HepG2 (cell line): Measurements from ENCODE around the gene GYS1. TPM values are rescaled to one million over a fixed set of nuclear protein-coding genes. Genes with fewer than 3 reads are reported as not detected.

Experiments used
- ATF7-NPFF ChIP-seq: sonication (generic); formaldehyde crosslinking; IDR thresholded peaks from 2 replicates; pipeline ENCODE4 v1.8.1; 2023; ENCODE audit warnings: mild to moderate bottlenecking, low read depth, missing genetic modification reagents, moderate library complexity
- ELF1 ChIP-seq: sonication (generic); formaldehyde crosslinking; IDR thresholded peaks from 2 replicates; pipeline ENCODE4 v1.4.0; 2020; ENCODE audit warnings: missing genetic modification reagents
- ELF3 ChIP-seq: IDR thresholded peaks from 2 replicates; pipeline ENCODE4 v1.6.1; 2016; ENCODE audit warnings: missing genetic modification reagents, missing compliant biosample characterization
- GLI4 ChIP-seq: sonication (generic); formaldehyde crosslinking; IDR thresholded peaks from 2 replicates; pipeline ENCODE4 v1.5.1; 2020; ENCODE audit warnings: missing genetic modification reagents, mild to moderate bottlenecking, moderate library complexity, borderline replicate concordance
- HNRNPLL ChIP-seq: fragments of 200-400 bp; formaldehyde crosslinking; IDR thresholded peaks from 2 replicates; pipeline ENCODE4 v1.6.1; 2017; ENCODE audit warnings: mild to moderate bottlenecking, low read depth, low read length; ENCODE audit not compliant: poor library complexity, severe bottlenecking
- JDP2 ChIP-seq: sonication (generic); formaldehyde crosslinking; IDR thresholded peaks from 2 replicates; pipeline ENCODE4 v1.8.1; 2022; ENCODE audit warnings: missing genetic modification reagents, borderline replicate concordance
- KMT2A ChIP-seq: sonication (generic); formaldehyde crosslinking; IDR thresholded peaks from 2 replicates; pipeline ENCODE4 v1.4.0; 2020; ENCODE audit warnings: missing genetic modification reagents
- MAFK ChIP-seq, 2 experiments: IDR thresholded peaks in 1 of 2; conservative IDR thresholded peaks in 1 of 2; 2 replicates each; pipeline ENCODE4 v1.6.1; 2011; ENCODE audit warnings: improper control_type of control experiment in 2 of 2, low read length in 2 of 2
- PHF5A ChIP-seq: IDR thresholded peaks from one replicate; pipeline ENCODE4 v1.6.1; 2018; ENCODE audit warnings: low read depth, missing genetic modification reagents; ENCODE audit not compliant: unreplicated experiment
- POLR2AphosphoS5 ChIP-seq: IDR thresholded peaks from 2 replicates; pipeline ENCODE4 v1.6.1; 2012; ENCODE audit warnings: low read depth, low read length
- RELA ChIP-seq: sonication (generic); formaldehyde crosslinking; IDR thresholded peaks from 2 replicates; pipeline ENCODE4 v1.4.0; 2020; ENCODE audit warnings: missing genetic modification reagents
- ZFP62 ChIP-seq: sonication (generic); formaldehyde crosslinking; IDR thresholded peaks from 2 replicates; pipeline ENCODE4 v1.4.0; 2020; ENCODE audit warnings: missing genetic modification reagents
- ZFY ChIP-seq: sonication (generic); formaldehyde crosslinking; IDR thresholded peaks from 2 replicates; pipeline ENCODE4 v1.4.0; 2020; ENCODE audit warnings: missing genetic modification reagents
- ZNF138 ChIP-seq: sonication (generic); formaldehyde crosslinking; IDR thresholded peaks from 2 replicates; pipeline ENCODE4 v1.5.0; 2020; ENCODE audit warnings: mild to moderate bottlenecking, low read depth, missing genetic modification reagents
- ZNF558 ChIP-seq: sonication (generic); formaldehyde crosslinking; IDR thresholded peaks from 2 replicates; pipeline ENCODE4 v1.9.0; 2022; ENCODE audit warnings: mild to moderate bottlenecking, missing genetic modification reagents, borderline replicate concordance
- ZNF7 ChIP-seq: IDR thresholded peaks from 2 replicates; pipeline ENCODE4 v1.6.1; 2016; ENCODE audit warnings: missing biosample characterization, missing genetic modification reagents
- ZNF781 ChIP-seq: sonication (generic); formaldehyde crosslinking; IDR thresholded peaks from 2 replicates; pipeline ENCODE4 v1.5.1; 2020; ENCODE audit warnings: borderline replicate concordance, mild to moderate bottlenecking, missing genetic modification reagents; ENCODE audit errors: not compliant biosample characterization
- polyA plus RNA-seq, 8 experiments: library from polyadenylated mRNA; depleted of rRNA in 3 of 8; stranded (reverse) in 7 of 8; unstranded in 1 of 8; fragments of >200 nt; fragmentation: Illumina TruSeq in 4 of 8; extraction: Trizol in 4 of 8; gene quantifications; 2 replicates each; pipeline versions ENCODE4 v1.2.1 to v1.2.3, GENCODE V29; 2011 to 2016; ENCODE audit warnings: low read depth in 4 of 8, missing spikeins in 1 of 8, mixed read lengths in 1 of 8; ENCODE audit not compliant: insufficient read depth in 1 of 8
- total RNA-seq, 5 experiments: library from RNA; depleted of rRNA; stranded (reverse); fragments of >200 nt; fragmentation: Illumina TruSeq; extraction: Trizol; gene quantifications; 2 replicates each; pipeline ENCODE4 v1.2.3, GENCODE V29; 2016; ENCODE audit warnings: low read depth in 1 of 5
- TF ChIP-seq, protein P1 (sequence below): IDR thresholded peaks from 2 replicates; pipeline ENCODE4 v1.4.0; 2020; ENCODE audit warnings: mild to moderate bottlenecking, missing genetic modification reagents
- TF ChIP-seq, protein P2 (sequence below): sonication (generic); formaldehyde crosslinking; IDR thresholded peaks from 2 replicates; pipeline ENCODE4 v1.5.1; 2020; ENCODE audit warnings: missing genetic modification reagents, mild to moderate bottlenecking, borderline replicate concordance
- TF ChIP-seq, protein P3 (sequence below): sonication (generic); formaldehyde crosslinking; IDR thresholded peaks from 2 replicates; pipeline ENCODE4 v1.4.0; 2020; ENCODE audit warnings: low read depth, mild to moderate bottlenecking, missing genetic modification reagents
- TF ChIP-seq, protein P4 (sequence below): sonication (generic); formaldehyde crosslinking; IDR thresholded peaks from 2 replicates; pipeline ENCODE4 v1.5.0; 2020; ENCODE audit warnings: mild to moderate bottlenecking, missing genetic modification reagents

The GYS1 gene
- total and polyA plus RNA-seq, 2 of the 13 experiments (the other 11 are each of a cell fraction or from before 2014, with no cell fraction given), result 18.4 to 42.1 TPM

DNA sequence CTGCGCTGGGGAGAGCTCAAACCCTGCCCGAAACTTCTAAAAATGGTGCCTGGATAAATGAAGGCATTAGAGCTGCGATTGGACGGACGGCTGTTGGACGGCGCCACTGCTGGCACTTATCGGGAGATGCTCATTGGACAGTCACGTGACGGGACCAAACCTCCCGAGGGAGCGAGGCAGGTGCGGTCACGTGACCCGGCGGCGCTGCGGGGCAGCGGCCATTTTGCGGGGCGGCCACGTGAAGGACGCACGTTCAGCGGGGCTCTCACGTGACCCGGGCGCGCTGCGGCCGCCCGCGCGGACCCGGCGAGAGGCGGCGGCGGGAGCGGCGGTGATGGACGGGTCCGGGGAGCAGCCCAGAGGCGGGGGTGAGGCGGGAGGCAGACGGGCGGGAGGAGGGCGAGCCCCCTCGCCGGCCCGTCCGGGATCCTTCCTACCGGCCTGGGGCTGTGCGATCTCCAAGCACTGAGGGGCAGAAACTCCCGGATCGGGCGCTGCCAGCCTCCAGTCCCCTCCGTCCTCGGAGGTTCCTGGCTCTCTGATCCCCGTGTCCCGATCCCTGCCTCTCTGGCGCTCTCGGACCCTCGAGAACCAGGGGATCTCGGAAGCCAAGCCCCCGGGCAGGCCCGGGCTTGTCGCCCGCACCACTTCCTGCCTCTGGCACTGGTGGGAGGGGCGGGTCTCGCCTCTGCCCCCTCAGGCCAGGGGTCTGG lies 38.4 kb downstream of the GYS1 start, which contains the start of gene BAX (continued):
- TF ChIP-seq, protein P1, sequence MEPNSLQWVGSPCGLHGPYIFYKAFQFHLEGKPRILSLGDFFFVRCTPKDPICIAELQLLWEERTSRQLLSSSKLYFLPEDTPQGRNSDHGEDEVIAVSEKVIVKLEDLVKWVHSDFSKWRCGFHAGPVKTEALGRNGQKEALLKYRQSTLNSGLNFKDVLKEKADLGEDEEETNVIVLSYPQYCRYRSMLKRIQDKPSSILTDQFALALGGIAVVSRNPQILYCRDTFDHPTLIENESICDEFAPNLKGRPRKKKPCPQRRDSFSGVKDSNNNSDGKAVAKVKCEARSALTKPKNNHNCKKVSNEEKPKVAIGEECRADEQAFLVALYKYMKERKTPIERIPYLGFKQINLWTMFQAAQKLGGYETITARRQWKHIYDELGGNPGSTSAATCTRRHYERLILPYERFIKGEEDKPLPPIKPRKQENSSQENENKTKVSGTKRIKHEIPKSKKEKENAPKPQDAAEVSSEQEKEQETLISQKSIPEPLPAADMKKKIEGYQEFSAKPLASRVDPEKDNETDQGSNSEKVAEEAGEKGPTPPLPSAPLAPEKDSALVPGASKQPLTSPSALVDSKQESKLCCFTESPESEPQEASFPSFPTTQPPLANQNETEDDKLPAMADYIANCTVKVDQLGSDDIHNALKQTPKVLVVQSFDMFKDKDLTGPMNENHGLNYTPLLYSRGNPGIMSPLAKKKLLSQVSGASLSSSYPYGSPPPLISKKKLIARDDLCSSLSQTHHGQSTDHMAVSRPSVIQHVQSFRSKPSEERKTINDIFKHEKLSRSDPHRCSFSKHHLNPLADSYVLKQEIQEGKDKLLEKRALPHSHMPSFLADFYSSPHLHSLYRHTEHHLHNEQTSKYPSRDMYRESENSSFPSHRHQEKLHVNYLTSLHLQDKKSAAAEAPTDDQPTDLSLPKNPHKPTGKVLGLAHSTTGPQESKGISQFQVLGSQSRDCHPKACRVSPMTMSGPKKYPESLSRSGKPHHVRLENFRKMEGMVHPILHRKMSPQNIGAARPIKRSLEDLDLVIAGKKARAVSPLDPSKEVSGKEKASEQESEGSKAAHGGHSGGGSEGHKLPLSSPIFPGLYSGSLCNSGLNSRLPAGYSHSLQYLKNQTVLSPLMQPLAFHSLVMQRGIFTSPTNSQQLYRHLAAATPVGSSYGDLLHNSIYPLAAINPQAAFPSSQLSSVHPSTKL (CRISPR knock-in tag), result peak; percentile 79
- TF ChIP-seq KMT2A (CRISPR knock-in tag) (no peak), RELA (CRISPR knock-in tag) (peak; percentile 33; the same call in 1 of the 2 replicates), ELF3 (peak; percentile 37), JDP2 (no peak), ZNF7 (no peak), PHF5A (CRISPR knock-in tag) (no peak), ELF1 (CRISPR knock-in tag) (peak; percentile 72), ZFY (CRISPR knock-in tag) (peak; percentile 66), ZNF558 (no peak), MAFK (conservative IDR thresholded peaks at IDR 0.05 in 1 of 2, IDR thresholded peaks at IDR 0.05 in 1 of 2; ENCODE audit: low read length in 2 of 2) (no peak), ZNF781 (CRISPR knock-in tag) (no peak), POLR2AphosphoS5 (peak; percentile 47; the same call in 1 of the 2 replicates), ZNF138 (CRISPR knock-in tag) (peak; percentile 44; the same call in 1 of the 2 replicates), GLI4 (CRISPR knock-in tag) (no peak), ATF7-NPFF (CRISPR knock-in tag) (peak; percentile 76), ZFP62 (CRISPR knock-in tag) (no peak), HNRNPLL (peak; percentile 39)
- TF ChIP-seq, protein P2, sequence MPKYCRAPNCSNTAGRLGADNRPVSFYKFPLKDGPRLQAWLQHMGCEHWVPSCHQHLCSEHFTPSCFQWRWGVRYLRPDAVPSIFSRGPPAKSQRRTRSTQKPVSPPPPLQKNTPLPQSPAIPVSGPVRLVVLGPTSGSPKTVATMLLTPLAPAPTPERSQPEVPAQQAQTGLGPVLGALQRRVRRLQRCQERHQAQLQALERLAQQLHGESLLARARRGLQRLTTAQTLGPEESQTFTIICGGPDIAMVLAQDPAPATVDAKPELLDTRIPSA (CRISPR knock-in tag), result peak; percentile 75
- TF ChIP-seq, protein P3, sequence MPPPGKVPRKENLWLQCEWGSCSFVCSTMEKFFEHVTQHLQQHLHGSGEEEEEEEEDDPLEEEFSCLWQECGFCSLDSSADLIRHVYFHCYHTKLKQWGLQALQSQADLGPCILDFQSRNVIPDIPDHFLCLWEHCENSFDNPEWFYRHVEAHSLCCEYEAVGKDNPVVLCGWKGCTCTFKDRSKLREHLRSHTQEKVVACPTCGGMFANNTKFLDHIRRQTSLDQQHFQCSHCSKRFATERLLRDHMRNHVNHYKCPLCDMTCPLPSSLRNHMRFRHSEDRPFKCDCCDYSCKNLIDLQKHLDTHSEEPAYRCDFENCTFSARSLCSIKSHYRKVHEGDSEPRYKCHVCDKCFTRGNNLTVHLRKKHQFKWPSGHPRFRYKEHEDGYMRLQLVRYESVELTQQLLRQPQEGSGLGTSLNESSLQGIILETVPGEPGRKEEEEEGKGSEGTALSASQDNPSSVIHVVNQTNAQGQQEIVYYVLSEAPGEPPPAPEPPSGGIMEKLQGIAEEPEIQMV (CRISPR knock-in tag), result peak; percentile 86
- TF ChIP-seq, protein P4, sequence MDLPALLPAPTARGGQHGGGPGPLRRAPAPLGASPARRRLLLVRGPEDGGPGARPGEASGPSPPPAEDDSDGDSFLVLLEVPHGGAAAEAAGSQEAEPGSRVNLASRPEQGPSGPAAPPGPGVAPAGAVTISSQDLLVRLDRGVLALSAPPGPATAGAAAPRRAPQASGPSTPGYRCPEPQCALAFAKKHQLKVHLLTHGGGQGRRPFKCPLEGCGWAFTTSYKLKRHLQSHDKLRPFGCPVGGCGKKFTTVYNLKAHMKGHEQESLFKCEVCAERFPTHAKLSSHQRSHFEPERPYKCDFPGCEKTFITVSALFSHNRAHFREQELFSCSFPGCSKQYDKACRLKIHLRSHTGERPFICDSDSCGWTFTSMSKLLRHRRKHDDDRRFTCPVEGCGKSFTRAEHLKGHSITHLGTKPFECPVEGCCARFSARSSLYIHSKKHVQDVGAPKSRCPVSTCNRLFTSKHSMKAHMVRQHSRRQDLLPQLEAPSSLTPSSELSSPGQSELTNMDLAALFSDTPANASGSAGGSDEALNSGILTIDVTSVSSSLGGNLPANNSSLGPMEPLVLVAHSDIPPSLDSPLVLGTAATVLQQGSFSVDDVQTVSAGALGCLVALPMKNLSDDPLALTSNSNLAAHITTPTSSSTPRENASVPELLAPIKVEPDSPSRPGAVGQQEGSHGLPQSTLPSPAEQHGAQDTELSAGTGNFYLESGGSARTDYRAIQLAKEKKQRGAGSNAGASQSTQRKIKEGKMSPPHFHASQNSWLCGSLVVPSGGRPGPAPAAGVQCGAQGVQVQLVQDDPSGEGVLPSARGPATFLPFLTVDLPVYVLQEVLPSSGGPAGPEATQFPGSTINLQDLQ (CRISPR knock-in tag), result no peak
